ENCODE data around the gene SRGAP3.

Gene SRGAP3

GRCh38 chr3:9179826-9180763, 69.4 kb downstream of the SRGAP3 start:
- Histone ChIP-seq H2AFZ (ENCODE audit: low read length) (peak overlapping the region; percentile 11; the same call in 1 of the 2 replicates), H3K4me2 (ENCODE audit: low read depth, low read length, poor library complexity, severe bottlenecking) (peak overlapping the region; percentile 75), H3K36me3 (ENCODE audit: insufficient read depth, low read length) (no peaks in the 10 kb centered on the region), H3K79me2 (ENCODE audit: insufficient read depth, low read length) (peaks cover 59% of the 10 kb centered on the region), H3F3A (ENCODE audit: low read depth) (no peaks in the 10 kb centered on the region), H4K20me1 (ENCODE audit: insufficient read depth, low read length, poor library complexity, severe bottlenecking) (no peaks in the 10 kb centered on the region), H3K4me3 (ENCODE audit: low read length, poor library complexity, severe bottlenecking) (peak overlapping the region; percentile 52), H3K4me1 (ENCODE audit: insufficient read depth, low read length, poor library complexity, severe bottlenecking) (peaks cover 59% of the 10 kb centered on the region), H3K9ac (ENCODE audit: low read depth, low read length, poor library complexity, severe bottlenecking) (peak overlapping the region; percentile 67), H3K9me3 (ENCODE audit: insufficient read depth, low read depth, low read length) (no peaks in the 10 kb centered on the region), H3K27me3 (ENCODE audit: insufficient read depth, low read length, poor library complexity, severe bottlenecking) (no peaks in the 10 kb centered on the region), H3K9me2 (replicated peaks; ENCODE audit: low read depth, low read length) (no peaks in the 10 kb centered on the region)
- TF ChIP-seq EZH2phosphoT487 (IDR thresholded peaks at IDR 0.05; ENCODE audit: borderline replicate concordance), result no peak
- TF ChIP-seq, protein P1, sequence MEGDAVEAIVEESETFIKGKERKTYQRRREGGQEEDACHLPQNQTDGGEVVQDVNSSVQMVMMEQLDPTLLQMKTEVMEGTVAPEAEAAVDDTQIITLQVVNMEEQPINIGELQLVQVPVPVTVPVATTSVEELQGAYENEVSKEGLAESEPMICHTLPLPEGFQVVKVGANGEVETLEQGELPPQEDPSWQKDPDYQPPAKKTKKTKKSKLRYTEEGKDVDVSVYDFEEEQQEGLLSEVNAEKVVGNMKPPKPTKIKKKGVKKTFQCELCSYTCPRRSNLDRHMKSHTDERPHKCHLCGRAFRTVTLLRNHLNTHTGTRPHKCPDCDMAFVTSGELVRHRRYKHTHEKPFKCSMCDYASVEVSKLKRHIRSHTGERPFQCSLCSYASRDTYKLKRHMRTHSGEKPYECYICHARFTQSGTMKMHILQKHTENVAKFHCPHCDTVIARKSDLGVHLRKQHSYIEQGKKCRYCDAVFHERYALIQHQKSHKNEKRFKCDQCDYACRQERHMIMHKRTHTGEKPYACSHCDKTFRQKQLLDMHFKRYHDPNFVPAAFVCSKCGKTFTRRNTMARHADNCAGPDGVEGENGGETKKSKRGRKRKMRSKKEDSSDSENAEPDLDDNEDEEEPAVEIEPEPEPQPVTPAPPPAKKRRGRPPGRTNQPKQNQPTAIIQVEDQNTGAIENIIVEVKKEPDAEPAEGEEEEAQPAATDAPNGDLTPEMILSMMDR (conservative IDR thresholded peaks at IDR 0.05; ENCODE audit: low read length), result no peak

DNA sequence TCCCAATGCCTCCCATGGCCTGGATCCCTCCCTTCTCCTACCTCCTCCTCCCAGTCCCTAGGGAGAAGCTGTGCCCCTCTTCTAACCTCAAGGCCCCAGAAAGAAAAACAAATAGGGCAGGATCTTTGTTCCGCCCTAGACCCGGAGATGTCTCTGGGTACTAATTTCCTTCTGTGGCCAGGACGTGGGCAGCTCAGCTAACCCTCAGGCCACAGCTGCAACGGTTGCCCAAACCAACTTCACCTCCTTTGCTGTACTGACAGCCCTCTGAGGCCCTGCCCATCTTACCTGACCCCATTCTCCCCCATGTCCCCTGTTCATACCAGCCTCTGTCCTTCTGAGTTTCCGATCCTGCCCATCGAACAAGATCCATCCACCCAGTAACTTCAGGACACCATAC, 70.7 kb downstream of the SRGAP3 start:
- H3K4me1 ChIP-seq (ENCODE audit: insufficient read depth, low read length, poor library complexity, severe bottlenecking), result peaks cover 68% of the 10 kb centered on the region
- no peaks in the 10 kb centered on the region for H3K36me3 ChIP-seq (ENCODE audit: insufficient read depth, low read length)
- no peaks in the 10 kb centered on the region for H3K9me2 ChIP-seq (replicated peaks; ENCODE audit: low read depth, low read length)
- peaks cover 73% of the 10 kb centered on the region for H3K79me2 ChIP-seq (ENCODE audit: insufficient read depth, low read length)
- H3K9me3 ChIP-seq (ENCODE audit: insufficient read depth, low read depth, low read length), result no peaks in the 10 kb centered on the region
- H3K27me3 ChIP-seq (ENCODE audit: insufficient read depth, low read length, poor library complexity, severe bottlenecking), result no peaks in the 10 kb centered on the region
- H3K4me3 ChIP-seq (ENCODE audit: low read length, poor library complexity, severe bottlenecking), result peak overlapping the region; percentile 52
- H4K20me1 ChIP-seq (ENCODE audit: insufficient read depth, low read length, poor library complexity, severe bottlenecking), result no peaks in the 10 kb centered on the region
- H2AFZ ChIP-seq (ENCODE audit: low read length), result no peak overlapping the region
- H3K9ac ChIP-seq (ENCODE audit: low read depth, low read length, poor library complexity, severe bottlenecking), result peak overlapping the region; percentile 67
- TF ChIP-seq, protein P1 (conservative IDR thresholded peaks at IDR 0.05; ENCODE audit: low read length), result no peak
- TF ChIP-seq EZH2phosphoT487 (IDR thresholded peaks at IDR 0.05; ENCODE audit: borderline replicate concordance), result no peak
- no peaks in the 10 kb centered on the region for H3F3A ChIP-seq (ENCODE audit: low read depth)
- peak overlapping the region; percentile 75 for H3K4me2 ChIP-seq (ENCODE audit: low read depth, low read length, poor library complexity, severe bottlenecking)

DNA sequence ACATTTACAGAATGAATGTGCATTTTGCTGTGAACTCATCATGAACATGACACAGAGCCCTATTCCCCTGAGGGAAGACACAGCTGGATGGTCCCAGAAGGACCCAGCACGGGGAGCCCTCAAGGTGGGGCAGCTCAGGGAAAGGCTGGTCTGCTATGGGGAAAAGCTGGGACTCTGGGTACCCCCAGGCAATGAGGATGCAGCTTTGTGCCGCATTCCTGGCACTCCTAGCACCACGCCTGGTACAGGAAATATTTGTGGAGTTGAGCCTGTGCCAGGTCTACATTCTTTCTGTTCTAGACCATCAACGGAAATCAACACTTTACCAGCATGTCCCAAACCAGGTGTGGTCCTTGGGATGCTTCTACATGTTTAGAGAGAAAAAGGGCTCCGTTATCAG, 74.0 kb downstream of the SRGAP3 start:
- no peak overlapping the region for H3K4me2 ChIP-seq (ENCODE audit: low read depth, low read length, poor library complexity, severe bottlenecking)
- H3K79me2 ChIP-seq (ENCODE audit: insufficient read depth, low read length), result peaks cover 84% of the 10 kb centered on the region

More for the DNA sequence above, 74.0 kb downstream of the SRGAP3 start:
- Histone ChIP-seq H4K20me1 (ENCODE audit: insufficient read depth, low read length, poor library complexity, severe bottlenecking) (no peaks in the 10 kb centered on the region), H3K9me2 (replicated peaks; ENCODE audit: low read depth, low read length) (no peaks in the 10 kb centered on the region), H3K27me3 (ENCODE audit: insufficient read depth, low read length, poor library complexity, severe bottlenecking) (no peaks in the 10 kb centered on the region), H3K4me1 (ENCODE audit: insufficient read depth, low read length, poor library complexity, severe bottlenecking) (peaks cover 74% of the 10 kb centered on the region), H3K9me3 (ENCODE audit: insufficient read depth, low read depth, low read length) (no peaks in the 10 kb centered on the region), H3K36me3 (ENCODE audit: insufficient read depth, low read length) (no peaks in the 10 kb centered on the region), H3K9ac (ENCODE audit: low read depth, low read length, poor library complexity, severe bottlenecking) (no peak overlapping the region), H3K4me3 (ENCODE audit: low read length, poor library complexity, severe bottlenecking) (no peak overlapping the region), H3F3A (ENCODE audit: low read depth) (no peaks in the 10 kb centered on the region), H2AFZ (ENCODE audit: low read length) (no peak overlapping the region)
- TF ChIP-seq, protein P1 (conservative IDR thresholded peaks at IDR 0.05; ENCODE audit: low read length), result no peak
- no peak for TF ChIP-seq EZH2phosphoT487 (IDR thresholded peaks at IDR 0.05; ENCODE audit: borderline replicate concordance)

All from Loucy (cell line).